CD4-positive, alpha-beta T cell (primary cell): ENCODE results near the gene KCNN1. TPM values are rescaled to one million over a fixed set of nuclear protein-coding genes. Genes with fewer than 3 reads are reported as not detected.

Source experiments
- ATAC-seq: fragments of 200-7000 bp; cut with Tn5 transposase; one replicate; pipeline ENCODE4 v1.10.0; 2022; ENCODE audit warnings: mild to moderate bottlenecking; ENCODE audit not compliant: poor library complexity
- CTCF ChIA-PET: fragments of 350-600 bp; sonication (Branson Sonifier 250); formaldehyde crosslinking; loops from one replicate; lab custom pipeline; 2021; ENCODE audit warnings: antibody characterized with exemption, inconsistent platforms; lab: Charles Lee
- POLR2A ChIA-PET: fragments of 350-600 bp; sonication (Branson Sonifier 250); formaldehyde crosslinking; loops from one replicate; lab custom pipeline; 2021; ENCODE audit warnings: antibody characterized with exemption, inconsistent platforms; lab: Charles Lee
- DNase-seq, 14 experiments: peaks; one replicate each; pipeline ENCODE4 v3.0.0-alpha.2; 2013 to 2020; ENCODE audit warnings: mixed read lengths in 2 of 14
- H3K27ac ChIP-seq, 2 donors: one replicate each; pipeline versions ENCODE4 v1.5.1 to v1.7.0; 2013; ENCODE audit warnings: low read length in 2 of 2, low read depth in 1 of 2, mild to moderate bottlenecking in 1 of 2
- H3K27me3 ChIP-seq, 2 experiments: 1 replicate in 1 of 2; 2 replicates in 1 of 2; pipeline versions ENCODE4 v1.6.1 to v1.7.0; 2013; ENCODE audit warnings: low read length in 2 of 2, control low read depth in 1 of 2, mild to moderate bottlenecking in 1 of 2, moderate library complexity in 1 of 2; ENCODE audit not compliant: insufficient read depth in 2 of 2, control insufficient read depth in 1 of 2
- H3K36me3 ChIP-seq: one replicate; pipeline ENCODE4 v1.6.1; 2013; ENCODE audit warnings: low read length, control low read depth; ENCODE audit not compliant: insufficient read depth
- H3K4me1 ChIP-seq: one replicate; pipeline ENCODE4 v1.6.1; 2013; ENCODE audit warnings: low read length, control low read depth; ENCODE audit not compliant: insufficient read depth
- H3K4me3 ChIP-seq: one replicate; pipeline ENCODE4 v1.5.1; 2013; ENCODE audit warnings: mild to moderate bottlenecking, low read length, moderate library complexity
- H3K9me3 ChIP-seq, 2 experiments: 1 replicate in 1 of 2; 2 replicates in 1 of 2; pipeline versions ENCODE4 v1.6.1 to v1.7.0; 2013; ENCODE audit warnings: low read length in 2 of 2, mild to moderate bottlenecking in 2 of 2, control low read depth in 1 of 2, moderate library complexity in 1 of 2; ENCODE audit not compliant: control insufficient read depth in 1 of 2, insufficient read depth in 1 of 2
- H3K27ac Mint-ChIP-seq: one replicate; pipeline ENCODE4 v1.8.0; 2020; ENCODE audit warnings: mixed read lengths
- H3K27me3 Mint-ChIP-seq: one replicate; pipeline ENCODE4 v1.8.0; 2021; ENCODE audit warnings: mixed read lengths
- H3K36me3 Mint-ChIP-seq: one replicate; pipeline ENCODE4 v1.8.0; 2021; ENCODE audit warnings: low read depth, mixed read lengths
- H3K4me1 Mint-ChIP-seq: one replicate; pipeline ENCODE4 v1.8.0; 2021; ENCODE audit warnings: low read depth, mixed read lengths
- H3K4me3 Mint-ChIP-seq: one replicate; pipeline ENCODE4 v1.8.0; 2020; ENCODE audit warnings: mild to moderate bottlenecking, mixed read lengths
- H3K9me3 Mint-ChIP-seq: one replicate; pipeline ENCODE4 v1.8.0; 2020; ENCODE audit warnings: mixed read lengths
- intact Hi-C, 2 experiments: fragments of 100-400 bp; cut with DNase I in 1 of 2; cut with micrococcal nuclease in 1 of 2; formaldehyde crosslinking; loops; one replicate each; pipeline versions ENCODE4 v1.15.1 to v1.9.0; 2023 to 2025; cut with DNase I, micrococcal nuclease
- total RNA-seq, 174 experiments: library from RNA in 2 of 174; stranded (reverse) in 2 of 174; gene quantifications; one replicate each; pipeline ENCODE4 v1.2.3 and lab custom pipeline; 2021 to 2026
- TF ChIP-seq, protein P1 (sequence below): fragments of 200-600 bp; IDR thresholded peaks from one replicate; pipeline ENCODE4 v1.8.0; 2022; ENCODE audit warnings: antibody characterized with exemption, mild to moderate bottlenecking

KCNN1 gene
- total RNA-seq, 2 experiments from 2014 or later, result not detected

DNA sequence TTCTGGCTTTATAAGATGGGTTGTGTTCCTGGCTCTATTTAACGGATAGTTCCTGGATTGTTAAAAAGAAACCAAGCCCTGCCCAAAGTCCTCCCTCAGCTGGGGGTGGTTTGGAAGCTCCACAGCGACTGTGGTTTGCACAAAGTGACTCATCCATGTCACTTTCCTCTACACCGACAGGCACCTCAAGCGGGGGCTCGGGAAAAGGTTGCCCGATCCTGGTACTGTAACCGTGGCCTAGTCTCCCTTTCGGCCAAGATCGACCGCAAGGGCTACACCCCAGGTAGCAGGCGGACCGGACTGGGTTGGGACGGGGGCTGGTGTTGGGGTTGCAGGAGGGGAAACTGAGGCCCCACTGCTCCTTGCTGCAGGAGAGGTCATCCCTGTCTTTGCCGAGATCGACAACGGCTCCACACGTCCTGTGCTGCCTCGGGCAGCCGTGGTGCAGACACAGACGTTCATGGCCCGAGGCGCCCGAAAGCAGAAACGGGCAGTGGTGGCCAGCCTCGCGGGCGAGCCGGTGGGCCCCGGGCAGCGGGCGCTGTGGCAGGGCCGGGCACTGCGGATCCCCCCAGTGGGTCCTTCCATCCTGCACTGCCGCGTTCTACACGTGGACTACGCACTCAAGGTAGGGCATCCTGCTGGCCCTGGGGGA is 42.6 kb downstream of the KCNN1 start:
- ATAC-seq (no peak), DNase-seq (peak in 3 of 14 experiments; percentile 46 to 61 (median 47))
- Histone ChIP-seq H3K27ac (peak overlapping the region in 1 of 2 donors; percentile 92), H3K4me1 (peaks cover 70% of the 10 kb centered on the region), H3K36me3 (peaks cover 53% of the 10 kb centered on the region), H3K27me3 (no peaks in the 10 kb centered on the region), H3K4me3 (peak overlapping the region; percentile 61), H3K9me3 (no peaks in the 10 kb centered on the region)
- peaks cover 75% of the 10 kb centered on the region for H3K36me3 Mint-ChIP-seq
- H3K4me1 Mint-ChIP-seq, result peaks cover 50% of the 10 kb centered on the region
- TF ChIP-seq, protein P1, sequence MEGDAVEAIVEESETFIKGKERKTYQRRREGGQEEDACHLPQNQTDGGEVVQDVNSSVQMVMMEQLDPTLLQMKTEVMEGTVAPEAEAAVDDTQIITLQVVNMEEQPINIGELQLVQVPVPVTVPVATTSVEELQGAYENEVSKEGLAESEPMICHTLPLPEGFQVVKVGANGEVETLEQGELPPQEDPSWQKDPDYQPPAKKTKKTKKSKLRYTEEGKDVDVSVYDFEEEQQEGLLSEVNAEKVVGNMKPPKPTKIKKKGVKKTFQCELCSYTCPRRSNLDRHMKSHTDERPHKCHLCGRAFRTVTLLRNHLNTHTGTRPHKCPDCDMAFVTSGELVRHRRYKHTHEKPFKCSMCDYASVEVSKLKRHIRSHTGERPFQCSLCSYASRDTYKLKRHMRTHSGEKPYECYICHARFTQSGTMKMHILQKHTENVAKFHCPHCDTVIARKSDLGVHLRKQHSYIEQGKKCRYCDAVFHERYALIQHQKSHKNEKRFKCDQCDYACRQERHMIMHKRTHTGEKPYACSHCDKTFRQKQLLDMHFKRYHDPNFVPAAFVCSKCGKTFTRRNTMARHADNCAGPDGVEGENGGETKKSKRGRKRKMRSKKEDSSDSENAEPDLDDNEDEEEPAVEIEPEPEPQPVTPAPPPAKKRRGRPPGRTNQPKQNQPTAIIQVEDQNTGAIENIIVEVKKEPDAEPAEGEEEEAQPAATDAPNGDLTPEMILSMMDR, result no peak
- POLR2A ChIA-PET, result interaction anchor here (1.3 to 3.2 kb wide), 6 partner anchors 9 to 272 kb away, joined by 3 to 41 read pairs (median 14); partner anchors contain the start of gene JUND
- peaks cover 5% of the 10 kb centered on the region for H3K27me3 Mint-ChIP-seq
- peak overlapping the region; percentile 97 for H3K27ac Mint-ChIP-seq
- CTCF ChIA-PET, result interaction anchor here (0.6 to 3.3 kb wide), 3 partner anchors 9 to 217 kb away, joined by 3 to 7 read pairs (median 3); no protein-coding TSS in a partner anchor
- H3K4me3 Mint-ChIP-seq, result peak overlapping the region; percentile 76
- H3K9me3 Mint-ChIP-seq, result no peaks in the 10 kb centered on the region
- intact Hi-C loops, result loop anchor here in 1 of 2 experiments (2.0 kb wide), 1 partner anchor 15 kb away; no protein-coding TSS in a partner anchor

DNA sequence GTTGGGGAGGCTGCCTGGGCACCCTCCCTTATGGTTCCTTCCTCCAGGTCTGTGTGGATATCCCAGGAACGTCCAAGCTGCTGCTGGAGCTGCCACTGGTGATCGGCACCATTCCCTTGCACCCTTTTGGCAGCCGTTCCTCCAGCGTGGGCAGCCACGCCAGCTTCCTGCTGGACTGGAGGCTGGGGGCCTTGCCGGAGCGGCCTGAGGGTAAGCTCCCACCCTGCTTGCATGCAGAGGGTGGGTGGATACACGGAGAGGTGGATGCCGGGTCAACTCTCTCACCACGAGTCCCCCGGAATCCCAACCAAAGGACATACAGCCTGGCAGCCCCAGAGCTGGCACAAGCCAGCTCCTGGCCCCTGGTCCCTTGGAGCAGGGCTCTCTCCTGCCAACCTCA is 43.2 kb downstream of the KCNN1 start:
- CTCF ChIA-PET, result interaction anchor here (0.6 to 1.5 kb wide), 2 partner anchors 14 to 218 kb away, joined by 3 read pairs; no protein-coding TSS in a partner anchor
- TF ChIP-seq, protein P1, result no peak
- ATAC-seq, result no peak
- Histone ChIP-seq H3K4me3 (no peak overlapping the region), H3K9me3 (no peaks in the 10 kb centered on the region), H3K27me3 (no peaks in the 10 kb centered on the region), H3K27ac (peak overlapping the region in 1 of 2 donors; percentile 10), H3K4me1 (peaks cover 74% of the 10 kb centered on the region), H3K36me3 (peaks cover 56% of the 10 kb centered on the region)
- peak in 1 of 14 experiments; percentile 34 for DNase-seq
- POLR2A ChIA-PET, result interaction anchor here (0.6 to 3.1 kb wide), 5 partner anchors 9 to 313 kb away, joined by 3 to 14 read pairs (median 6); no protein-coding TSS in a partner anchor
- no peaks in the 10 kb centered on the region for H3K9me3 Mint-ChIP-seq
- peaks cover 79% of the 10 kb centered on the region for H3K36me3 Mint-ChIP-seq
- H3K4me1 Mint-ChIP-seq, result peaks cover 56% of the 10 kb centered on the region
- intact Hi-C loops, result no loop called here
- H3K27me3 Mint-ChIP-seq, result peaks cover 5% of the 10 kb centered on the region
- no peak overlapping the region for H3K4me3 Mint-ChIP-seq
- peak overlapping the region; percentile 97 for H3K27ac Mint-ChIP-seq

DNA sequence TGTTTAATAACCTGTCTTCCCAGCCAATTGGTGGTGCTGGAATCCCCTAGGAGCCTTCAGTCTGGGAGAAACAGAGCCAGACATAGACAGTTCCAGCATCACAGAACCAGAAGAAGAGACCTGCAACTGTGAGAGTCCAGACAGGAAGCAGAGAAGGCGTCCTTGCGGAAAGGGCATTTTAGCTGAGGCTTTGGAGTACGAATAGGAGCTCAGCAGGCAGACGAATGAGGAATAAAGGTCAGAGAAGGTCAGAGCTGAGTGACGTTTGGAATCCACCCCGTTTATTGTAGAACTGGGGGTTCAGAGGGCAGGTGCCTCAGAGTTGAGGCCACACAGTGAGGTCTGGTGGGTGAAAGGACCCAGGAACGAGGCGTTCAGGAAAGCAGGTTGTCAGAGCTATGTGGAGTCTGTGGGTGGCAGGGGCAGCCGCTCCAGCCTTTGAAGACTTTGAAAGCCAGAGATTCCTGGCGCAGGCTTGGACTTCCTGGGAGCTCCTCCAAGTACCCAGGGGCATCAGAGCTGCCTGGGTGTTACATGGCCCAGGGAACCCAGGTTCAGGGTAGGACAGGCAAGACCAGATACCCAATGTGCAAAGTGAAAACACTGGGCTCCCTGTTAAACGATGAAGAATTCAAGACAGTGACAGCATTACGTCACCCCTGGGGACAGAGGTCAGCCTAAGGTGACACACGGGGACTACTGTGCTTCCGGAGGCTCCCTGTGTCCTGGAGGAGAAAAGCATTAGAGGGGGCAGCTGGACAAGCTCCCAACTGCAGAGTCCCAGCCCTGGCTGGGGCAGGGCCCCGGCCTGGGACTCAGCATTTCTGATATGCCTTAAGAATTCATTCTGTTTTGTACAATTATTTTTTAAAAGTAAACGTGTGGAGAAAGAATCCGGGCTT is 46.6 kb downstream of the KCNN1 start:
- peak overlapping the region; percentile 81 for H3K4me3 Mint-ChIP-seq
- DNase-seq (peak in 4 of 14 experiments; percentile 27 to 60 (median 52)), ATAC-seq (peak; percentile 22)
- H3K27me3 Mint-ChIP-seq, result no peaks in the 10 kb centered on the region
- H3K9me3 Mint-ChIP-seq, result no peaks in the 10 kb centered on the region
- Histone ChIP-seq H3K4me1 (peaks cover 79% of the 10 kb centered on the region), H3K27ac (peak overlapping the region; percentile 74 to 78), H3K4me3 (no peak overlapping the region), H3K9me3 (no peaks in the 10 kb centered on the region), H3K27me3 (no peaks in the 10 kb centered on the region), H3K36me3 (peaks cover 55% of the 10 kb centered on the region)
- intact Hi-C loops, result loop anchor here in 1 of 2 experiments (1.0 kb wide), 1 partner anchor 11 kb away; no protein-coding TSS in a partner anchor
- H3K4me1 Mint-ChIP-seq, result peaks cover 67% of the 10 kb centered on the region
- H3K36me3 Mint-ChIP-seq, result peaks cover 65% of the 10 kb centered on the region
- peak overlapping the region; percentile 97 for H3K27ac Mint-ChIP-seq
- ChIA-PET CTCF (interaction anchor here (1.2 to 1.3 kb wide), 2 partner anchors 76 to 238 kb away, joined by 3 read pairs; no protein-coding TSS in a partner anchor), POLR2A (interaction anchor here (0.9 to 2.5 kb wide), 7 partner anchors 10 to 73 kb away, joined by 3 to 31 read pairs (median 6); partner anchors contain the start of gene IL12RB1)
- TF ChIP-seq, protein P1, result no peak
